Uterus (tissue), 2 donors: ENCODE data around the gene RALA.

Source experiments
- CTCF ChIP-seq, 4 experiments: fragments of 200-600 bp in 2 of 4; fragments of 450-650 bp in 2 of 4; sonication (generic) in 2 of 4; IDR thresholded peaks; one replicate each; pipeline ENCODE4 v1.5.1; 2016 to 2019; ENCODE audit warnings: antibody characterized with exemption in 4 of 4, mild to moderate bottlenecking in 2 of 4, moderate library complexity in 1 of 4
- POLR2A ChIP-seq, 2 donors: fragments of 450-650 bp; IDR thresholded peaks; one replicate each; pipeline ENCODE4 v1.6.1; 2016; ENCODE audit warnings: antibody characterized with exemption in 2 of 2, mild to moderate bottlenecking in 1 of 2, moderate library complexity in 1 of 2

GRCh38 chr7:39721919-39722597 is 98.7 kb downstream of the RALA start:
- TF ChIP-seq POLR2A (IDR thresholded peaks at IDR 0.05) (no peak), CTCF (IDR thresholded peaks at IDR 0.05) (no peak)
